Dendritic cell treated with granulocyte-macrophage colony-stimulating factor and Interleukin-4, amounts not matched to agents 40 ng/mL and 50 ng/mL, for 4 days (primary cell): ENCODE results near the gene TXNDC9.
"Not testable (repeated sequence)": the region's sequence is repeated elsewhere in the genome, so short reads cannot be mapped to it uniquely, and the experiment has no call there.

Source experiments
- H3K27ac Mint-ChIP-seq: one replicate; pipeline ENCODE4 v1.8.0; 2022; ENCODE audit warnings: mild to moderate bottlenecking, mixed read lengths
- H3K27me3 Mint-ChIP-seq: one replicate; pipeline ENCODE4 v1.8.0; 2022; ENCODE audit warnings: mild to moderate bottlenecking, mixed read lengths
- H3K36me3 Mint-ChIP-seq: one replicate; pipeline ENCODE4 v1.8.0; 2022; ENCODE audit warnings: low read depth, mixed read lengths
- H3K4me1 Mint-ChIP-seq: one replicate; pipeline ENCODE4 v1.8.0; 2022; ENCODE audit warnings: low read depth, mixed read lengths
- H3K4me3 Mint-ChIP-seq: one replicate; pipeline ENCODE4 v1.8.0; 2022; ENCODE audit warnings: mild to moderate bottlenecking, moderate library complexity, mixed read lengths
- H3K9me3 Mint-ChIP-seq: one replicate; pipeline ENCODE4 v1.8.0; 2022; ENCODE audit warnings: mixed read lengths
- intact Hi-C: fragments of 100-400 bp; cut with micrococcal nuclease; formaldehyde crosslinking; loops from one replicate; pipeline ENCODE4 v1.15.0; 2022

TXNDC9 gene

GRCh38 chr2:99348173-99348572, 12.0 kb upstream of the TXNDC9 start:
- H3K36me3 Mint-ChIP-seq, result peaks cover 22% of the 10 kb centered on the region
- intact Hi-C loops, result no loop called here
- no peaks in the 10 kb centered on the region for H3K9me3 Mint-ChIP-seq
- no peak overlapping the region for H3K4me3 Mint-ChIP-seq
- no peaks in the 10 kb centered on the region for H3K27me3 Mint-ChIP-seq
- H3K4me1 Mint-ChIP-seq, result peaks cover 26% of the 10 kb centered on the region
- no peak overlapping the region for H3K27ac Mint-ChIP-seq

- Mint-ChIP-seq H3K36me3 (peaks cover 25% of the 10 kb centered on the region), H3K4me1 (peaks cover 26% of the 10 kb centered on the region), H3K27ac (no peak overlapping the region), H3K27me3 (no peaks in the 10 kb centered on the region), H3K4me3 (no peak overlapping the region), H3K9me3 (no peaks in the 10 kb centered on the region)
- intact Hi-C loops, result no loop called here
Measured at GRCh38 chr2:99346218-99346617, 10.1 kb upstream of the TXNDC9 start.

- H3K27ac Mint-ChIP-seq, H3K9me3 Mint-ChIP-seq, intact Hi-C loops, H3K27me3 Mint-ChIP-seq, H3K4me3 Mint-ChIP-seq: not testable (repeated sequence)
- Mint-ChIP-seq H3K36me3 (peaks cover 25% of the 10 kb centered on the region), H3K4me1 (peaks cover 22% of the 10 kb centered on the region)
Measured at GRCh38 chr2:99345446-99345845, 9.3 kb upstream of the TXNDC9 start.

- Mint-ChIP-seq H3K4me1 (peaks cover 9% of the 10 kb centered on the region), H3K27ac (no peak overlapping the region), H3K36me3 (peaks cover 25% of the 10 kb centered on the region), H3K27me3 (no peaks in the 10 kb centered on the region), H3K9me3 (no peaks in the 10 kb centered on the region), H3K4me3 (no peak overlapping the region)
- intact Hi-C loops, result no loop called here
Measured at GRCh38 chr2:99342536-99342935, 6.4 kb upstream of the TXNDC9 start.

GRCh38 chr2:99340669-99341236, 4.6 kb upstream of the TXNDC9 start:
- Mint-ChIP-seq H3K36me3 (peaks cover 25% of the 10 kb centered on the region), H3K9me3 (no peaks in the 10 kb centered on the region), H3K27ac (no peak overlapping the region), H3K4me3 (no peak overlapping the region), H3K4me1 (peaks cover 6% of the 10 kb centered on the region), H3K27me3 (no peaks in the 10 kb centered on the region)
- intact Hi-C loops, result no loop called here

GRCh38 chr2:99338029-99338585, 2.0 kb upstream of the TXNDC9 start:
- Mint-ChIP-seq H3K27me3 (no peaks in the 10 kb centered on the region), H3K4me3 (no peak overlapping the region), H3K27ac (no peak overlapping the region), H3K4me1 (peaks cover 23% of the 10 kb centered on the region), H3K9me3 (no peaks in the 10 kb centered on the region), H3K36me3 (peaks cover 11% of the 10 kb centered on the region)
- intact Hi-C loops, result no loop called here

- intact Hi-C loops, result no loop called here
- H3K36me3 Mint-ChIP-seq, result peaks cover 11% of the 10 kb centered on the region
- H3K9me3 Mint-ChIP-seq, result no peaks in the 10 kb centered on the region
- H3K27ac Mint-ChIP-seq, result no peak within 1 kb of the TSS
- H3K27me3 Mint-ChIP-seq, result no peaks in the 10 kb centered on the region
- peaks cover 23% of the 10 kb centered on the region for H3K4me1 Mint-ChIP-seq
- no peak within 1 kb of the TSS for H3K4me3 Mint-ChIP-seq
Measured at GRCh38 chr2:99337113-99338028, 1.2 kb upstream of the TXNDC9 start, which contains the start of gene EIF5B. TSS of gene EIF5B (plus strand) at chr2:99337389. CDS start at chr2:99337555, 166 bp downstream.

GRCh38 chr2:99336804-99337112, 625 bp upstream of the TXNDC9 start:
- no peak overlapping the region for H3K4me3 Mint-ChIP-seq
- intact Hi-C loops, result loop anchor here (1.0 kb wide), 1 partner anchor 154 kb away; the partner anchor contains the start of gene REV1
- no peaks in the 10 kb centered on the region for H3K27me3 Mint-ChIP-seq
- H3K36me3 Mint-ChIP-seq, result peaks cover 14% of the 10 kb centered on the region
- no peaks in the 10 kb centered on the region for H3K9me3 Mint-ChIP-seq
- H3K4me1 Mint-ChIP-seq, result peaks cover 23% of the 10 kb centered on the region
- H3K27ac Mint-ChIP-seq, result no peak overlapping the region

GRCh38 chr2:99325384-99325783, 10.7 kb downstream of the TXNDC9 start:
- Mint-ChIP-seq H3K4me3 (no peak overlapping the region), H3K27me3 (no peaks in the 10 kb centered on the region), H3K9me3 (no peaks in the 10 kb centered on the region), H3K4me1 (no peaks in the 10 kb centered on the region), H3K27ac (no peak overlapping the region), H3K36me3 (peaks cover 98% of the 10 kb centered on the region)
- intact Hi-C loops, result no loop called here

GRCh38 chr2:99317873-99318200, 18.3 kb downstream of the TXNDC9 start:
- H3K27me3 Mint-ChIP-seq, intact Hi-C loops, H3K4me3 Mint-ChIP-seq, H3K4me1 Mint-ChIP-seq, H3K9me3 Mint-ChIP-seq, H3K27ac Mint-ChIP-seq: not testable (repeated sequence)
- H3K36me3 Mint-ChIP-seq, result peaks cover 61% of the 10 kb centered on the region

GRCh38 chr2:99317161-99317872, 18.8 kb downstream of the TXNDC9 start:
- intact Hi-C loops, result no loop called here
- Mint-ChIP-seq H3K27me3 (no peaks in the 10 kb centered on the region), H3K9me3 (no peaks in the 10 kb centered on the region), H3K4me3 (no peak overlapping the region), H3K4me1 (no peaks in the 10 kb centered on the region), H3K27ac (no peak overlapping the region), H3K36me3 (peaks cover 57% of the 10 kb centered on the region)

- H3K9me3 Mint-ChIP-seq, result not testable (repeated sequence)
- peaks cover 32% of the 10 kb centered on the region for H3K36me3 Mint-ChIP-seq
Measured at GRCh38 chr2:99301097-99301496, 35.0 kb downstream of the TXNDC9 start, which contains the start of gene LYG1. TSS of gene LYG1 (minus strand) at chr2:99301197. CDS start at chr2:99295670, 5,527 bp downstream.

GRCh38 chr2:99299580-99299979, 36.6 kb downstream of the TXNDC9 start:
- H3K4me3 Mint-ChIP-seq, result no peak overlapping the region
- H3K9me3 Mint-ChIP-seq, result no peaks in the 10 kb centered on the region
- no peaks in the 10 kb centered on the region for H3K4me1 Mint-ChIP-seq
- intact Hi-C loops, result no loop called here
- H3K36me3 Mint-ChIP-seq, result peaks cover 27% of the 10 kb centered on the region
- no peaks in the 10 kb centered on the region for H3K27me3 Mint-ChIP-seq
- no peak overlapping the region for H3K27ac Mint-ChIP-seq

More at GRCh38 chr2:99301097-99301496, 35.0 kb downstream of the TXNDC9 start, which contains the start of gene LYG1:
- H3K27me3 Mint-ChIP-seq, H3K27ac Mint-ChIP-seq, intact Hi-C loops, H3K4me1 Mint-ChIP-seq, H3K4me3 Mint-ChIP-seq: not testable (repeated sequence)

- no peaks in the 10 kb centered on the region for H3K27me3 Mint-ChIP-seq
- H3K9me3 Mint-ChIP-seq, result no peaks in the 10 kb centered on the region
- intact Hi-C loops, result no loop called here
- H3K27ac Mint-ChIP-seq, result no peak overlapping the region
- no peak overlapping the region for H3K4me3 Mint-ChIP-seq
- no peaks in the 10 kb centered on the region for H3K4me1 Mint-ChIP-seq
- H3K36me3 Mint-ChIP-seq, result peaks cover 12% of the 10 kb centered on the region
Measured at GRCh38 chr2:99297994-99298393, 38.1 kb downstream of the TXNDC9 start.
